Measurements from ENCODE around the gene HTR4. TPM values are rescaled to one million over a fixed set of nuclear protein-coding genes. Genes with fewer than 3 reads are reported as not detected.

The HTR4 gene
- total and polyA plus RNA-seq, 12 donors, result 0.16 to 1.1 (median 0.40) TPM; not detected in 2

GRCh38 chr5:148659641-148660345 is 5.5 kb upstream of the HTR4 start:
- H3K4me3 ChIP-seq, result no peak overlapping the region
- 78 to 81% methylated on average over 2 of the region's 2 CpGs for WGBS, 2 donors
- ATAC-seq (no peak), DNase-seq (no peak)
- H3K36me3 ChIP-seq, result no peaks in the 10 kb centered on the region
- H3K4me1 ChIP-seq, result peaks cover 0 to 11% (median 0%) of the 10 kb centered on the region in 9 donors
- peaks cover 0 to 51% (median 19%) of the 10 kb centered on the region in 7 donors for H3K27me3 ChIP-seq
- no peak for TF ChIP-seq CTCF (IDR thresholded peaks at IDR 0.05)
- intact Hi-C loops (cut with DNase I), result no loop called here
- H3K9me3 ChIP-seq, result no peaks in the 10 kb centered on the region
- H3K27ac ChIP-seq, result no peak overlapping the region

DNA sequence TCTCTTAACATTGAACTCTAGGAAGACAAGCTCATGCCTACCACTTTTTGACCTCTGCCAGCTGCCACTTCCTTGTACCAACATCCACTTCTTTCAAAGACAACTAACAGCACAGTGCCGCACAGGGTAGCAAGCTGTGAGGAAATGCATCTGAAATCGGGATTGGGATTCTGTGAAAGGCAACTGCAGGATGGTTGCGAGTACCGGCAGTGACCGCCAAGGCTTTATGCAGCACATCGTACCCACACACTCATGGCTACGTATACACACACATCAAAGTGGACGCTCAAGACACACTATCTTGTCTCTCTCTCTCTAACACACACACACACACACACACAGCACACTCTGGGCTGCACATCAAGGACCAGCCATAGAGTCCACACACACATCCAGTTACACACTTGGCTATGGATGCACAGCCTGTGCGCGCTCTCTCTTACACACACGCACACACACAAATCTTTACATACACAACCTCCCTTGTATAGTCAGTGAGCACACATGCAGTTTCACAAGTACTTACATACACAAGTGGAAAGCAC is 964 bp downstream of the HTR4 start:
- Histone ChIP-seq H3K9me3 (no peaks in the 10 kb centered on the region), H3K27me3 (peaks cover 0 to 56% (median 39%) of the 10 kb centered on the region in 7 donors), H3K27ac (peak overlapping the region in 1 of 10 donors; percentile 72), H3K4me1 (peaks cover 0 to 4% (median 0%) of the 10 kb centered on the region in 9 donors), H3K36me3 (no peaks in the 10 kb centered on the region), H3K4me3 (peak overlapping the region in 7 of 10 donors; percentile 37 to 58 (median 48))
- DNase-seq (no peak), ATAC-seq (peak in 2 of 8 donors; percentile 22 to 26)
- intact Hi-C loops (cut with DNase I), result no loop called here
- WGBS, 2 donors, result 86 to 92% methylated on average over 11 of the region's 11 CpGs
- TF ChIP-seq CTCF (IDR thresholded peaks at IDR 0.05), result no peak

DNA sequence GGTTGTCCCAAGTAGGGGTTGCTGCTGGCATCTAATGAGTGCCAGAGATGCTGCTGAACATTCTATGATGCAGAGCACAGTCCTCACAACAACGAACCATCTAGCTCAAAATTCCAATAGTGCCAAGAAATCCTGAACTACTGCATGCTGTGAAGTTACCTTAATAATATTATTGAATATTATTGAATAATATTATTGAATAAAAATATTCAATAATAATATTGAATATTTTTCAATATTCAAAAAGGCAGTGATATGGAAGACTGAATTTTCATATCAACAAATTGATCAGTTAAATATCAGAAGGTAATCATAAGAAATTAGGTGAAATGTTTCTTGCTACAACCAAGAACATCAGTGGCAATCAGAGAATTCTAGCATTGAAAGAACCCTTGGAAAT is 2.8 kb downstream of the HTR4 start:
- Histone ChIP-seq H3K9me3 (no peaks in the 10 kb centered on the region), H3K4me3 (no peak overlapping the region), H3K27me3 (peaks cover 0 to 46% (median 33%) of the 10 kb centered on the region in 7 donors), H3K4me1 (peaks cover 0 to 4% (median 0%) of the 10 kb centered on the region in 9 donors), H3K36me3 (no peaks in the 10 kb centered on the region), H3K27ac (no peak overlapping the region)
- WGBS, 2 donors, result 75 to 78% methylated on average over 1 of the region's 1 CpG
- DNase-seq (no peak), ATAC-seq (no peak)
- TF ChIP-seq CTCF (IDR thresholded peaks at IDR 0.05), result no peak
- intact Hi-C loops (cut with DNase I), result no loop called here

DNA sequence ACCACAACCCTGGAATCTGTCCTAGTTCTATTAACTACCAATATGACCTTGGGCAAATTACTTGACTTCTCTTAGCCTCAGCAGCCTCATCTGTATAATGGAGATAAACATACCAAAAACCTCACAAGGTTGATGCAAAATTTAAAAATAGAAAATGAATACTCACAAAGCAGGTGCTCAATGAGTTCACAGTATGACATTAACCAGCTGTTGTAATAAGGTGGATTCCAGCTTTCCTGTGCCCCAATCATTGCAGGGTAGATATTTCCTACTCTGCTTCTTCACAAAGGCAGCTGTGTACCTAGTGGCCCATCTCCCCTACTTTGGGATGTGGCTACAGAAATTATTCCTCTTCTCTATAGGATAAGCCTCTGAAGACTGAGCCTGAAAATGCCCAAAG is 8.8 kb downstream of the HTR4 start:
- Histone ChIP-seq H3K27me3 (peaks cover 0 to 11% (median 0%) of the 10 kb centered on the region in 7 donors), H3K4me1 (peaks cover 0 to 5% (median 0%) of the 10 kb centered on the region in 9 donors), H3K27ac (no peak overlapping the region), H3K4me3 (no peak overlapping the region), H3K36me3 (no peaks in the 10 kb centered on the region), H3K9me3 (no peaks in the 10 kb centered on the region)
- TF ChIP-seq CTCF (IDR thresholded peaks at IDR 0.05), result no peak
- DNase-seq (no peak), ATAC-seq (no peak)
- intact Hi-C loops (cut with DNase I), result no loop called here
